HepG2 (cell line): Measurements from ENCODE around the gene MBNL3. TPM values are rescaled to one million over a fixed set of nuclear protein-coding genes. Genes with fewer than 3 reads are reported as not detected.

ENCODE experiments used
- ATF7-NPFF ChIP-seq: sonication (generic); formaldehyde crosslinking; IDR thresholded peaks from 2 replicates; pipeline ENCODE4 v1.8.1; 2023; ENCODE audit warnings: mild to moderate bottlenecking, low read depth, missing genetic modification reagents, moderate library complexity
- BCL6 ChIP-seq: IDR thresholded peaks from 2 replicates; pipeline ENCODE4 v1.6.1; 2016; ENCODE audit warnings: missing genetic modification reagents, missing compliant biosample characterization
- E2F2 ChIP-seq: sonication (generic); formaldehyde crosslinking; IDR thresholded peaks from 2 replicates; pipeline ENCODE4 v1.4.0; 2020; ENCODE audit warnings: missing genetic modification reagents, borderline replicate concordance
- ELF3 ChIP-seq: IDR thresholded peaks from 2 replicates; pipeline ENCODE4 v1.6.1; 2016; ENCODE audit warnings: missing genetic modification reagents, missing compliant biosample characterization
- GMEB2 ChIP-seq: IDR thresholded peaks from 2 replicates; pipeline ENCODE4 v1.6.1; 2016; ENCODE audit warnings: missing biosample characterization, missing genetic modification reagents, low read depth
- KDM2A ChIP-seq: sonication (generic); formaldehyde crosslinking; IDR thresholded peaks from 2 replicates; pipeline ENCODE4 v1.4.0; 2020; ENCODE audit warnings: low read depth, missing genetic modification reagents, borderline replicate concordance
- KDM6A ChIP-seq: IDR thresholded peaks from 2 replicates; pipeline ENCODE4 v1.6.1; 2016; ENCODE audit warnings: low read depth
- NKX3-1 ChIP-seq: sonication (generic); formaldehyde crosslinking; IDR thresholded peaks from 2 replicates; pipeline ENCODE4 v1.5.0; 2020; ENCODE audit warnings: missing genetic modification reagents
- PHF5A ChIP-seq: IDR thresholded peaks from one replicate; pipeline ENCODE4 v1.6.1; 2018; ENCODE audit warnings: low read depth, missing genetic modification reagents; ENCODE audit not compliant: unreplicated experiment
- PPARG ChIP-seq: conservative IDR thresholded peaks from 2 replicates; pipeline ENCODE4 v1.6.1; 2016; ENCODE audit warnings: missing biosample characterization, missing genetic modification reagents
- RAD21 ChIP-seq: fragments of 450-650 bp; formaldehyde crosslinking; IDR thresholded peaks from 2 replicates; pipeline ENCODE4 v1.5.0; 2020; ENCODE audit warnings: mild to moderate bottlenecking
- RARA ChIP-seq: IDR thresholded peaks from 2 replicates; pipeline ENCODE4 v1.6.1; 2016; ENCODE audit warnings: missing genetic modification reagents, missing compliant biosample characterization
- RBFOX2 ChIP-seq: fragments of 200-400 bp; formaldehyde crosslinking; IDR thresholded peaks from 2 replicates; pipeline ENCODE4 v1.6.1; 2017; ENCODE audit warnings: low read depth, mild to moderate bottlenecking, low read length
- TP53 ChIP-seq: sonication (generic); formaldehyde crosslinking; conservative IDR thresholded peaks from 2 replicates; pipeline ENCODE4 v1.4.0; 2020; ENCODE audit warnings: missing genetic modification reagents
- ZBTB40 ChIP-seq, 2 experiments: fragments of 450-650 bp in 1 of 2; sonication (generic) in 1 of 2; formaldehyde crosslinking in 1 of 2; IDR thresholded peaks; 2 replicates each; pipeline versions ENCODE4 v1.6.1 to v1.8.0; 2016 to 2022; ENCODE audit warnings: antibody characterized with exemption in 1 of 2, mild to moderate bottlenecking in 1 of 2, missing genetic modification reagents in 1 of 2
- ZMYM4 ChIP-seq: sonication (generic); formaldehyde crosslinking; IDR thresholded peaks from 2 replicates; pipeline ENCODE4 v1.8.1; 2023; ENCODE audit warnings: mild to moderate bottlenecking, missing genetic modification reagents
- ZNF207 ChIP-seq: fragments of 450-650 bp; IDR thresholded peaks from 2 replicates; pipeline ENCODE4 v1.6.1; 2016; ENCODE audit warnings: antibody characterized with exemption, borderline replicate concordance
- ZNF275 ChIP-seq: sonication (generic); formaldehyde crosslinking; IDR thresholded peaks from 2 replicates; pipeline ENCODE4 v1.8.0; 2022; ENCODE audit warnings: missing genetic modification reagents, mild to moderate bottlenecking, inconsistent platforms, borderline replicate concordance
- ZNF563 ChIP-seq: sonication (generic); formaldehyde crosslinking; IDR thresholded peaks from 2 replicates; pipeline ENCODE4 v1.8.0; 2022; ENCODE audit warnings: mild to moderate bottlenecking, moderate library complexity, missing genetic modification reagents
- polyA plus RNA-seq, 8 experiments: library from polyadenylated mRNA; depleted of rRNA in 3 of 8; stranded (reverse) in 7 of 8; unstranded in 1 of 8; fragments of >200 nt; fragmentation: Illumina TruSeq in 4 of 8; extraction: Trizol in 4 of 8; gene quantifications; 2 replicates each; pipeline versions ENCODE4 v1.2.1 to v1.2.3, GENCODE V29; 2011 to 2016; ENCODE audit warnings: low read depth in 4 of 8, missing spikeins in 1 of 8, mixed read lengths in 1 of 8; ENCODE audit not compliant: insufficient read depth in 1 of 8
- total RNA-seq, 5 experiments: library from RNA; depleted of rRNA; stranded (reverse); fragments of >200 nt; fragmentation: Illumina TruSeq; extraction: Trizol; gene quantifications; 2 replicates each; pipeline ENCODE4 v1.2.3, GENCODE V29; 2016; ENCODE audit warnings: low read depth in 1 of 5

MBNL3 gene
- total and polyA plus RNA-seq, 2 of the 13 experiments (the other 11 are each of a cell fraction or from before 2014, with no cell fraction given), result 155 to 257 TPM

GRCh38 chrX:132491191-132491590, 2.4 kb upstream of the MBNL3 start (continued):
- no peak for TF ChIP-seq ZBTB40 (IDR thresholded peaks at IDR 0.05)
- TF ChIP-seq ZBTB40 (CRISPR knock-in tag; IDR thresholded peaks at IDR 0.05), result no peak
- peak; percentile 63 for TF ChIP-seq ELF3 (CRISPR knock-in tag)
- TF ChIP-seq PHF5A (CRISPR knock-in tag), result no peak
- no peak for TF ChIP-seq ZNF207
- TF ChIP-seq RBFOX2, result peak; percentile 58
- no peak for TF ChIP-seq KDM2A (CRISPR knock-in tag)
- TF ChIP-seq TP53, result no peak
- no peak for TF ChIP-seq NKX3-1 (CRISPR knock-in tag)
- TF ChIP-seq ZNF275 (CRISPR knock-in tag), result no peak
- no peak for TF ChIP-seq KDM6A
- TF ChIP-seq BCL6, result peak; percentile 79
- no peak for TF ChIP-seq E2F2 (CRISPR knock-in tag)
- peak; percentile 79 for TF ChIP-seq RARA (CRISPR knock-in tag)
- TF ChIP-seq ZMYM4, result peak; percentile 49; the same call in 1 of the 2 replicates
- no peak for TF ChIP-seq ATF7-NPFF
- TF ChIP-seq PPARG (CRISPR knock-in tag), result peak; percentile 90
- TF ChIP-seq ZNF563 (CRISPR knock-in tag), result no peak
- no peak for TF ChIP-seq GMEB2 (CRISPR knock-in tag)
- TF ChIP-seq RAD21, result 0 out of 2 replicates have a peak, but pooled peaks have one; percentile 15
